IPS DF 19.7 (cell line): ENCODE measurements around the gene MSI2.

Source experiments
- DNase-seq: peaks from one replicate; pipeline ENCODE4 v3.0.0-alpha.2; 2013; ENCODE audit warnings: low read depth, low spot score

MSI2 gene

GRCh38 chr17:57246257-57246656 is 10.1 kb upstream of the MSI2 start:
- no peak for DNase-seq

GRCh38 chr17:57247261-57247660 is 9.1 kb upstream of the MSI2 start:
- no peak for DNase-seq

DNA sequence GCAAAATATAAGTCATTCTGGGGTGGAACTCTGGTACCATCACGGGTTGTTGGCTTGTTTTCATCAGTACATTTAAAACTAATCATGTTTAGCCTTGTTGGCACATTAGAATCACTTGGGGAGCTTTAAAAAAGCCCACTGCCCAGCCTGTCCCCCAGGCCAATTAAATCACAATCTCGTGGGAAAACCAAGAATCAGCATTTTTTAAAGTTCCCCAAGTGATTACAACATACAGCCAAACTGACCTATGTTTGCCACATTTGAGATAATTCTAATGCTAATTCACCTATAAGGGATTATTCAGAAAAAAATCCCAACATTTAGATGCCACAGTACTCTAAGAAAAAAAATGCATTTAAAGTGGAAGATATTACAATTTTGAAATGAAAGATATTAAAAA is 8.4 kb upstream of the MSI2 start:
- no peak for DNase-seq

DNA sequence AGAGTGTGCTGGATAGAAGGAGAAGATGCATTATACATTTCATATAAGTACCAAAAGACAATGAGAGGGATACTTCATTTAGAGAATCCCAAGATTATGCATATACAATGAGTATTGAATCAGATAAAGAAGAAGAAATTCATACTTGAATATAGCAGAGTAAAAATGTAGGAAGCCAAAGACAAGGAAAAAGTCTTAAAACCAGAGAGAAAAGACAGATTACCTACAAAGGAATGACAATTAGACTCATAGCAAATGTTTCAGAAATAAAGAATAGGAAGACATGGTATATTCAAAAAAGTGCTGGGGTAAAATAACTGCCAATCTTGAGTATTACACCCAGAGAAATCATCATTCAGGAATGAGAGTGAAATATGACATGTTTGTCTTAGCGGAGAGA is 6.8 kb upstream of the MSI2 start:
- no peak for DNase-seq

GRCh38 chr17:57251211-57251787 is 5.0 kb upstream of the MSI2 start:
- no peak for DNase-seq

DNA sequence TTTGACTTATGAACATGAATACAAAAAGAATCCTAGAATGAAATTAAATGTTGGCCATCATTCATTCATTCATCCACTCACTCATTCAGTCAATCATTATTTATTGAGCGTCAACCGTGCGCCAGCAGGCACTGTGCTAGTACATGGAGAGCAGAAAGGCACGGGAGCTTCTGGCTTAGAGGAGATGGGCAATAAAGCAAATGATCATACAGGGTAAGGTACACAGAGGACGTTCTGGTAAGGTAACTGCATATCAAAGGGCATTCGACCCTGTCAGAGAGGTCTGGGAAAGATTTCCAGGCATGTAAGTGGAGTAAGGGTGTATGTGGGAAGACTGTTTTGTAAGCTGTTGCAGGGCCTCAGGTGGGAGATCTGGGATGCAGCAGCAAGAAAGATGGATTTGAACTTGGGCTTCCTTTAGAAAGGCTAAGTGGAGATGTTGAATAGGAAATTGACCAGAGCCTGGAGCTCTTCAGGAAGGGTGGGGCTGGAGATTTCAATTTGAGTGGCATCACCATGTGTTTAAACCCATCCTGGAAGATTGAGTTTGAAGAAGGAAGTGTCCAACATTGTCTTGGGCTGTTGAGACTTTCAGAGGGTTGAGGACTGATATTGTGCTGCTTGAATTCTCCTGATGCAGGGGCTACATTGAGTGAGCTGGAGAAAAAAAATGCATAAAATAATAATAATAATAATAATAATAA is 2.8 kb upstream of the MSI2 start:
- DNase-seq, result no peak

GRCh38 chr17:57255182-57255775 is 1.0 kb upstream of the MSI2 start:
- no peak for DNase-seq

DNA sequence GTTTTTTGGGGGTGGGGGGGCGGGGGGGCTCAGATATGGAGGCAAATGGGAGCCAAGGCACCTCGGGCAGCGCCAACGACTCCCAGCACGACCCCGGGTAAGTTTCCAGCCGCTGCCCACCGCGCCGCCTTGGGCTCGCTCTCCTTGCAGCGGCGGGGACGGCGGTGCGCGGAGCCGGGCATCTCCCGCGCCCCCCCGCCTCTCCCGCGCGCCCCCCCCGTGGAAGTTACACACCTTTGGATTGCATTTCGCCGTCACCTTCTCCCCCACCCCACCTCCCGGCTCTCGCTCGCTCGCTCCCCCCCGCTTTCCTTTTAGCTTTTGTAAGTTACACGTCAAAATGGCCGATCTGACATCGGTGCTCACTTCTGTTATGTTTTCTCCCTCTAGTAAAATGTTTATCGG is 387 bp downstream of the MSI2 start:
- no peak for DNase-seq

- DNase-seq, result no peak
Observed at GRCh38 chr17:57257195-57257894, 1.0 kb downstream of the MSI2 start.

- DNase-seq, result no peak
Observed at GRCh38 chr17:57257895-57258851, 1.9 kb downstream of the MSI2 start.

DNA sequence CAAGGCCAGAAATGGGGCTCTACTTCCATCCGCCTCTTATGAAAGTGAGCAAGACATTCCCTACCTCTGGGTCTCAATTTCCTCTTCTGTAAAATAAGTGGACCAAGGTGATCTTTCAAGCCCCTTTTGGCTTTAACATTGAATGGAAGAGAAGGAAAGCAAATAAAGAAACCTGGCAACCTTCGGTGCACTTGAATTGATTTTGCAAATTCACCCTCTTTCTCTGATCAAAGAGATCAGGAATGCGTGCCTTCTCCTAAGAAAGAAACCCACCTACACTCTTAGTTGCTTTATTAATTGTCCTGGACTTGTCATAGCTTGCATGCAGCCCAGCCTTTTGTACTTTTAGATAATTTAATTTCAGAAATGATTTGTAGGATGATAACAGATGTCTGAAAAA is 3.0 kb downstream of the MSI2 start:
- DNase-seq, result no peak

GRCh38 chr17:57259817-57260216 is 3.5 kb downstream of the MSI2 start:
- no peak for DNase-seq

DNA sequence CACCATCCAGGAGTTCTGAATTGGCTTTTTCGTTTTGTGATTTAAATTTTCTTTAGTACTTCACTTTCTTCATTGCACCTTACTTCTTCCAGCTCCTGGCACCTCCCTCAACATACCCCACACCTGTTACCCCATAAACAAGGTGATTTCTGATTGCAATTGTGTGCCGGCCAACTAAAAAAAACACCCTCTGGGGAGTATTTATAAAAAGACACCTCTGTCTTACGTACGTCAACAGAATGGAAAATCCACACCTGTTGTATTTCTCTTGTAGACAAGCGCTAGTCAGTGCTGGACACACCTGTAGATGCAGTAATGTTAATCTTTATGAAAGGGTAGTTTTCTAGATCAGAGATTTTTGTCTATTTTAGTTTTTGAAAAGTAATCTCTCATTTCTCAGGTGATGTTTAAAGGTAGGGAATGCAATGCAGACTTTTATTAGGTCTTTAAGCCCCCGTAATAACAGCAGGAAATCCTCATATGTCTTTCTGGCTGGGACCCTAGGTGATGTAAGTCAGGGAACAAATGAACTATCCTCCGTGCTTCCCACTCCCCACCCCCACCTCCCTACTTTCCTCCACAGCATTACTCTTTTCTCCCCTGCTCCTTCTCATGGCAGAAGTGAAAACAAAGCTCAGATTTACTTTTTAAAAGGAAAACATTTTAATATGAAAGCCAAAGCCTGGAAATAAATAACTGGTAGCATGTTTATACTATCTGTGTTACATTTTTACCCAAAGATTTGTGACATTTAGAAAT is 4.2 kb downstream of the MSI2 start:
- DNase-seq, result no peak

DNA sequence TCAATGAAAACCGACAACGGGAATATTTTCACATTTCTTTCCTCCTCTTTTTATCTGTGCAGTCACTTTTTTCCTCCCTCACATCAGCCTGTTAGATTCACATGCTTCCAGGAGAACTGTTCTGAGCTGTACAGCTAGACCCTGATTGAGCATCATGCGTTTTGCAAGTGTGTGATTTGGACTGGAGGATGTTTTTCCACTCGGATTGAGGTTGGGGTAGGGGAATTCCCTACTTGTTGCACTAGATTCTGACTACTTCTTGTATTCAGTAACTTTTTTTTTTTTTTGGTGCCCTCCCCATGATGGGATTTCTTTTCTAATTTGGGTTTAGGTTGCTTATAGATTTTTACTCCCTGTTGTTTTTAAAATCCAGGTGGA is 4.8 kb downstream of the MSI2 start:
- no peak for DNase-seq

- no peak for DNase-seq
Observed at GRCh38 chr17:57262557-57262956, 6.2 kb downstream of the MSI2 start.

DNA sequence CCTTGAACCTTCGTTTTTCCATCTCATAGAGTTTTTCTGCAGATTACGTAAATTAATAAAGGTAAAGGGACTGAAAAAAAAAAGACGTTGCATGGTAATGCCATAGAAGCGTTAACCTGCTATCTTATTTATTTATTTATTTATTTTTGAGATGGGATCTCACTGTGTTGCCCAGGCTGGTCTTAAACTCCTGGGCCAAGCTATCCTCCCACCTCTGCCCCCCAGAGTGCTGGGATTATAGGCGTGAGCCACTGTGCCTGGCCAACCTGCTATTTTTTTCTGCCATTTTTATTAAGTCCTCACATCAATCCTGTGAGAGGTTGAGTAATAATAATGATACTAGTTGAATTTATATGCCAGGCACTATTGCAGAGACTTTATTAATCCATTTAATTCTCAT is 7.9 kb downstream of the MSI2 start:
- DNase-seq, result no peak

DNA sequence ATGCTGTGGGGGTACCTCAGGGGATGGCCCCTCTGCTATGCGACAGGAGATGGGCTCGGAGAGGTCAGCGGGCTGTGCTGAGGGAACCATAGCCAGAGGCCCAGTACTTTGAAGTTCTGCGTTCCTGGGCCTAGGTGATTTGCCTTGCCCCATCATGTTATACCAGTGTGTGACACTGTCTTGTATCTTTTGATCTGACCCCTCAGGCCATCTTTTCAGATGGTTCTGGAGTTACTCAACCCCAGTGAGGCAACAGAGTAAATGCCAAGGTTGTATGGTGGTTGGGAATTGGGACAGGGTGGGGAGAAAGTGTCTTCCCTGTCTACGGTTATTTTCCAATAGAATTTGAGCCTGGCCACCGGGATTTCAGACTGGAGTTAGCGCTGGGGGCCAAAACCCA is 8.5 kb downstream of the MSI2 start:
- DNase-seq, result no peak

DNA sequence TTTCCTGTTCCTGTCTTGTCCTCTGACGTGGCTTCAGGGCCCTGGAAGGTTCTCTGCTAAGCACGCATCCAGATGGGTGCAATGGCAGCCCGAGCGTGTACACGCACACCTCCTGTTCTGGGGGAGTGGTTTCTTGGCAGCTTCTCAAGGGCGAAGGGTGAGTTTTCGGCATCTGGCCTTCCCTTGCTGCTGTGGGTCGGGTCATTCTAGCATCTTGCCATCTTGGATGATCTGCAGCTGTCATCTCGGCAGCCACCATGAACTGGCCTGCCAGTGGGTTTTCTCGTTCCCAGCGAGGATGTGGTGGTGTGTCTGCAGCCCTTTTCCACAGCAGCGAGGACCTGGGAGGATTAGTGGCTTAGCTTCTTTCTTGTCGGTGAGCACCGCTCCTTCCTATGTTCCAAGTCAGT is 10.6 kb downstream of the MSI2 start:
- no peak for DNase-seq

GRCh38 chr17:57268181-57268580 is 11.9 kb downstream of the MSI2 start:
- DNase-seq, result no peak

DNA sequence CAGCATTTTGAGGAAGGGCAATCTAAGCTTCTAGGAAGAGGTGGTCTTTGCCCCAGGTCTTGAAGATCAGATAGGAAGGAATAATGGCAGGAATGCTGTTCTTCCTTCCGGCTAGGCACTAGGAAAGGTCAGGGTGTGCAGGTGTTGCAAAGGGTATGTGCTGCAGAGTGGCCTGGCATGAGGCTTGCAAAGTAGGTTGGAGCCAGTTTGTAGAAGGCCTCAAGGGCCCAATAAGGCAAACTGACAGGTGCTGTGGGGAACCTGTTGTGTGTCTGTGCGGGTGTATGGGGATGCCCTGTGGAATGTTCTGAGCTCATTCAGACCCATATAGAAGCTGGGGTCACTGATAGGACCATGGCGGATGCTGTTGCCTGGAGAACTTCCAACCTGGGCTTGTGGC is 12.7 kb downstream of the MSI2 start:
- no peak for DNase-seq
